ENCODE data around the gene FCMR.

The FCMR gene

DNA sequence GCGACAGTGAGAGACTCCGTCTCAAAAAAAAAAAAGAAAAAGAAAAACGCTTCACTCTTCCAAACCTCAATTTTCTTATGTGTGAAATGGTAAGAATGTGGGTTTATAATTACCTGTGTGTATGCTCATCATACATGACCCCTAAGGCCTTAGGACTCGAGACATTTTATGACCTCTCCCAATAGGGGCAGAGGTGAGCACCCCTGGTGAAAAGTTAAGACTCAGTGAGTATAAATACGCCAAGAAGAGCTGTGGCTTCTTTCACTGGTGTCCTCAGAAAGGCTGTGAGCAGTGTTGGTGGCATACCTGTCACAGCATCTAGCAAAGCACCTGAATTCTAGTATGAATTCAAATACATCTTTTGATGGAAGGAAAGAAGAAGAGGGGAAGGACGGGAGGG is 7.8 kb upstream of the FCMR start:
- H3K4me3 ChIP-seq (ENCODE audit: low read length, poor library complexity, severe bottlenecking) = no peak overlapping the region
- H3K9me2 ChIP-seq (replicated peaks; ENCODE audit: low read depth, low read length) = no peaks in the 10 kb centered on the region
- H3K9me3 ChIP-seq (ENCODE audit: insufficient read depth, low read depth, low read length) = no peaks in the 10 kb centered on the region
- no peak overlapping the region for H2AFZ ChIP-seq (ENCODE audit: low read length)
- no peak overlapping the region for H3K9ac ChIP-seq (ENCODE audit: low read depth, low read length, poor library complexity, severe bottlenecking)
- H4K20me1 ChIP-seq (ENCODE audit: insufficient read depth, low read length, poor library complexity, severe bottlenecking) = no peaks in the 10 kb centered on the region
- no peak overlapping the region for H3K4me2 ChIP-seq (ENCODE audit: low read depth, low read length, poor library complexity, severe bottlenecking)
- no peaks in the 10 kb centered on the region for H3F3A ChIP-seq (ENCODE audit: low read depth)
- no peaks in the 10 kb centered on the region for H3K36me3 ChIP-seq (ENCODE audit: insufficient read depth, low read length)
- TF ChIP-seq CTCF (conservative IDR thresholded peaks at IDR 0.05; ENCODE audit: low read length) (0 out of 2 replicates have a peak, but pooled peaks have one; percentile 13), EZH2phosphoT487 (IDR thresholded peaks at IDR 0.05; ENCODE audit: borderline replicate concordance) (no peak)
- H3K27me3 ChIP-seq (ENCODE audit: insufficient read depth, low read length, poor library complexity, severe bottlenecking) = no peaks in the 10 kb centered on the region
- peaks cover 4% of the 10 kb centered on the region for H3K4me1 ChIP-seq (ENCODE audit: insufficient read depth, low read length, poor library complexity, severe bottlenecking)
- H3K79me2 ChIP-seq (ENCODE audit: insufficient read depth, low read length) = no peaks in the 10 kb centered on the region

- Histone ChIP-seq H3K9ac (ENCODE audit: low read depth, low read length, poor library complexity, severe bottlenecking) (no peak overlapping the region), H3K9me3 (ENCODE audit: insufficient read depth, low read depth, low read length) (no peaks in the 10 kb centered on the region), H3F3A (ENCODE audit: low read depth) (no peaks in the 10 kb centered on the region), H3K36me3 (ENCODE audit: insufficient read depth, low read length) (no peaks in the 10 kb centered on the region), H3K79me2 (ENCODE audit: insufficient read depth, low read length) (no peaks in the 10 kb centered on the region), H3K4me1 (ENCODE audit: insufficient read depth, low read length, poor library complexity, severe bottlenecking) (peaks cover 27% of the 10 kb centered on the region), H3K27me3 (ENCODE audit: insufficient read depth, low read length, poor library complexity, severe bottlenecking) (no peaks in the 10 kb centered on the region), H4K20me1 (ENCODE audit: insufficient read depth, low read length, poor library complexity, severe bottlenecking) (no peaks in the 10 kb centered on the region), H2AFZ (ENCODE audit: low read length) (no peak overlapping the region), H3K4me3 (ENCODE audit: low read length, poor library complexity, severe bottlenecking) (no peak overlapping the region), H3K9me2 (replicated peaks; ENCODE audit: low read depth, low read length) (no peaks in the 10 kb centered on the region), H3K4me2 (ENCODE audit: low read depth, low read length, poor library complexity, severe bottlenecking) (no peak overlapping the region)
- TF ChIP-seq CTCF (conservative IDR thresholded peaks at IDR 0.05; ENCODE audit: low read length) (no peak), EZH2phosphoT487 (IDR thresholded peaks at IDR 0.05; ENCODE audit: borderline replicate concordance) (no peak)
Measured at GRCh38 chr1:206926286-206926685, 4.5 kb upstream of the FCMR start.

DNA sequence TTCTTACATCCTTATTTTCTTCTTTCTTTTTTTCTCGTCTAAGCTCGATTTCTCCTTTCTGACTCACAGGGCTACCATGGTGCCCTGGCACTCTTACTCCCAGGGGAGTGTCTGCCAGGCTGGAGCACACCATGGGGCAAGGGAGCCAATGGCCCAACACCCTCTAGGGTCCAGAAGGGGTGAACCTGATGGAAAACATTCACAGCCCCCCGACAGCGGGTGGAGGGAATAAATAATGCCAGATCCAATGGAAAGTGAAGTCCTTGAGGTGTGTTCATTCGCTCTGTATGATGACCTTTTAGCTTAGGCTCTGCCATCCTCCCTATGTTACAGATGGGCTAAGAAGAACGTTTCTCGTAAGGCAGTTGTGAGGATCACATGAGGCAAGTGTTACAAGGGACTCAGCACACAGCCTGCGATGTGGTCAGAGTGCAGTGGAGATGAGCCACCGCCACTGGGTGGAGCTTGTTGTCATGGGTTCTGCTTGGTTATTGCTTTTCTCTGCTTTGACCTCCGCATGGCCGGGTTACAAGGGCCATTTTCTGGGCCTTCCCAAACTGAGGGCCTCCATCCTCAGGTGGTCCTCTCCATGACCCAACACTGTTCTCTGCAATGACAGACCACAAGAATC is 3.5 kb upstream of the FCMR start:
- Histone ChIP-seq H3K9me2 (replicated peaks; ENCODE audit: low read depth, low read length) (no peaks in the 10 kb centered on the region), H3K36me3 (ENCODE audit: insufficient read depth, low read length) (no peaks in the 10 kb centered on the region), H4K20me1 (ENCODE audit: insufficient read depth, low read length, poor library complexity, severe bottlenecking) (no peaks in the 10 kb centered on the region), H3K9me3 (ENCODE audit: insufficient read depth, low read depth, low read length) (no peaks in the 10 kb centered on the region), H3F3A (ENCODE audit: low read depth) (no peaks in the 10 kb centered on the region), H3K79me2 (ENCODE audit: insufficient read depth, low read length) (no peaks in the 10 kb centered on the region), H3K9ac (ENCODE audit: low read depth, low read length, poor library complexity, severe bottlenecking) (no peak overlapping the region), H2AFZ (ENCODE audit: low read length) (no peak overlapping the region), H3K4me3 (ENCODE audit: low read length, poor library complexity, severe bottlenecking) (no peak overlapping the region), H3K4me2 (ENCODE audit: low read depth, low read length, poor library complexity, severe bottlenecking) (no peak overlapping the region), H3K4me1 (ENCODE audit: insufficient read depth, low read length, poor library complexity, severe bottlenecking) (peaks cover 33% of the 10 kb centered on the region), H3K27me3 (ENCODE audit: insufficient read depth, low read length, poor library complexity, severe bottlenecking) (no peaks in the 10 kb centered on the region)
- peak; percentile 41; the same call in 1 of the 2 replicates for TF ChIP-seq CTCF (conservative IDR thresholded peaks at IDR 0.05; ENCODE audit: low read length)
- no peak for TF ChIP-seq EZH2phosphoT487 (IDR thresholded peaks at IDR 0.05; ENCODE audit: borderline replicate concordance)

All from Loucy (cell line).